ENCODE measurements around the gene CFAP45. TPM values are rescaled to one million over a fixed set of nuclear protein-coding genes. Genes with fewer than 3 reads are reported as not detected.

The CFAP45 gene
- total and polyA plus RNA-seq, 9 of the 15 experiments (the other 6 are each of a cell fraction or from before 2014, with no cell fraction given) = 0.65 to 2.4 (median 1.5) TPM

DNA sequence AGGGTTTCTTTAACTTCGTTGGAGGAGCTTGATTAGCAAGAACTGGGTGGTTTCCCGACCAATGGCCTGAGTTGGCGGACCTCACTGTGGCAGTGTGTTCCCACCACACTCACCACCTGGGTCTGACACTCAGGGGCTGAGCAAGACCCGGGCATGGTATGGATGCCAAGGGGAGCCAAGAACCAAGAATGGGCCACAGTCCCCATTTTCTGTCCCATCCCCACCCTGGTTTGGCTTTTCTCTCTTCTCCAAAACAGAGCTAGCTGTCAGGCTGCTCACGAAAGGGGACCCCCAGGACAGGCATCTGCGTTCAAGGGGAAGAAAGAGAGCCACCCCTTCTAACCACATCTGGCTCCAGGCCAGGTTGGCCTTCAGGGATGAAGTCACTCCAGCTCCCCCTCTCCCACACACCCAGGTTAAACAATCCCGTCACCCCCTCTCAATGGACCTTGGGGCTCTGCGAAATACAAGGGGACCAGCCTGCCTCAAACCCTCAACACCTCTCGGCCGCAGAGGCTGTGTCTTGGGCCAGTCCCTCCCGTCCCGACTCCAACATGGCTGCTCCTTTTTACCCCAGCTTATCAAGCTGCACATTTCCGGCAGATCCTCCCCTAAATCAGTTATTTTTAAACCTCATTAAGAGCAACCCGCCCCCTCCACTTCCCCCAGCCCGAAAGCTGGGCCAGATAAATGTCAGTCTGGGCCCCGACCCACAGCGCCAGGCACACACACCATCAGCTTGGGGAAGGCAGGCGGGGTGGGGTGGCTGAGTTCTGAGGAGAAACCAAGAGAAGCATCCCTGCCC, 21.9 kb upstream of the CFAP45 start (continued):
- TF ChIP-seq, protein P1, sequence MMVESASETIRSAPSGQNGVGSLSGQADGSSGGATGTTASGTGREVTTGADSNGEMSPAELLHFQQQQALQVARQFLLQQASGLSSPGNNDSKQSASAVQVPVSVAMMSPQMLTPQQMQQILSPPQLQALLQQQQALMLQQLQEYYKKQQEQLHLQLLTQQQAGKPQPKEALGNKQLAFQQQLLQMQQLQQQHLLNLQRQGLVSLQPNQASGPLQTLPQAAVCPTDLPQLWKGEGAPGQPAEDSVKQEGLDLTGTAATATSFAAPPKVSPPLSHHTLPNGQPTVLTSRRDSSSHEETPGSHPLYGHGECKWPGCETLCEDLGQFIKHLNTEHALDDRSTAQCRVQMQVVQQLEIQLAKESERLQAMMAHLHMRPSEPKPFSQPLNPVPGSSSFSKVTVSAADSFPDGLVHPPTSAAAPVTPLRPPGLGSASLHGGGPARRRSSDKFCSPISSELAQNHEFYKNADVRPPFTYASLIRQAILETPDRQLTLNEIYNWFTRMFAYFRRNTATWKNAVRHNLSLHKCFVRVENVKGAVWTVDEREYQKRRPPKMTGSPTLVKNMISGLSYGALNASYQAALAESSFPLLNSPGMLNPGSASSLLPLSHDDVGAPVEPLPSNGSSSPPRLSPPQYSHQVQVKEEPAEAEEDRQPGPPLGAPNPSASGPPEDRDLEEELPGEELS (CRISPR knock-in tag; IDR thresholded peaks at IDR 0.05; ENCODE audit: borderline replicate concordance) = no peak
- TF ChIP-seq, protein P2, sequence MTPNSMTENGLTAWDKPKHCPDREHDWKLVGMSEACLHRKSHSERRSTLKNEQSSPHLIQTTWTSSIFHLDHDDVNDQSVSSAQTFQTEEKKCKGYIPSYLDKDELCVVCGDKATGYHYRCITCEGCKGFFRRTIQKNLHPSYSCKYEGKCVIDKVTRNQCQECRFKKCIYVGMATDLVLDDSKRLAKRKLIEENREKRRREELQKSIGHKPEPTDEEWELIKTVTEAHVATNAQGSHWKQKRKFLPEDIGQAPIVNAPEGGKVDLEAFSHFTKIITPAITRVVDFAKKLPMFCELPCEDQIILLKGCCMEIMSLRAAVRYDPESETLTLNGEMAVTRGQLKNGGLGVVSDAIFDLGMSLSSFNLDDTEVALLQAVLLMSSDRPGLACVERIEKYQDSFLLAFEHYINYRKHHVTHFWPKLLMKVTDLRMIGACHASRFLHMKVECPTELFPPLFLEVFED (CRISPR knock-in tag; conservative IDR thresholded peaks at IDR 0.05) = no peak
- TF ChIP-seq, protein P3, sequence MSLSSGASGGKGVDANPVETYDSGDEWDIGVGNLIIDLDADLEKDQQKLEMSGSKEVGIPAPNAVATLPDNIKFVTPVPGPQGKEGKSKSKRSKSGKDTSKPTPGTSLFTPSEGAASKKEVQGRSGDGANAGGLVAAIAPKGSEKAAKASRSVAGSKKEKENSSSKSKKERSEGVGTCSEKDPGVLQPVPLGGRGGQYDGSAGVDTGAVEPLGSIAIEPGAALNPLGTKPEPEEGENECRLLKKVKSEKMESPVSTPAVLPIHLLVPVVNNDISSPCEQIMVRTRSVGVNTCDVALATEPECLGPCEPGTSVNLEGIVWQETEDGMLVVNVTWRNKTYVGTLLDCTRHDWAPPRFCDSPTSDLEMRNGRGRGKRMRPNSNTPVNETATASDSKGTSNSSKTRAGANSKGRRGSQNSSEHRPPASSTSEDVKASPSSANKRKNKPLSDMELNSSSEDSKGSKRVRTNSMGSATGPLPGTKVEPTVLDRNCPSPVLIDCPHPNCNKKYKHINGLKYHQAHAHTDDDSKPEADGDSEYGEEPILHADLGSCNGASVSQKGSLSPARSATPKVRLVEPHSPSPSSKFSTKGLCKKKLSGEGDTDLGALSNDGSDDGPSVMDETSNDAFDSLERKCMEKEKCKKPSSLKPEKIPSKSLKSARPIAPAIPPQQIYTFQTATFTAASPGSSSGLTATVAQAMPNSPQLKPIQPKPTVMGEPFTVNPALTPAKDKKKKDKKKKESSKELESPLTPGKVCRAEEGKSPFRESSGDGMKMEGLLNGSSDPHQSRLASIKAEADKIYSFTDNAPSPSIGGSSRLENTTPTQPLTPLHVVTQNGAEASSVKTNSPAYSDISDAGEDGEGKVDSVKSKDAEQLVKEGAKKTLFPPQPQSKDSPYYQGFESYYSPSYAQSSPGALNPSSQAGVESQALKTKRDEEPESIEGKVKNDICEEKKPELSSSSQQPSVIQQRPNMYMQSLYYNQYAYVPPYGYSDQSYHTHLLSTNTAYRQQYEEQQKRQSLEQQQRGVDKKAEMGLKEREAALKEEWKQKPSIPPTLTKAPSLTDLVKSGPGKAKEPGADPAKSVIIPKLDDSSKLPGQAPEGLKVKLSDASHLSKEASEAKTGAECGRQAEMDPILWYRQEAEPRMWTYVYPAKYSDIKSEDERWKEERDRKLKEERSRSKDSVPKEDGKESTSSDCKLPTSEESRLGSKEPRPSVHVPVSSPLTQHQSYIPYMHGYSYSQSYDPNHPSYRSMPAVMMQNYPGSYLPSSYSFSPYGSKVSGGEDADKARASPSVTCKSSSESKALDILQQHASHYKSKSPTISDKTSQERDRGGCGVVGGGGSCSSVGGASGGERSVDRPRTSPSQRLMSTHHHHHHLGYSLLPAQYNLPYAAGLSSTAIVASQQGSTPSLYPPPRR (CRISPR knock-in tag; IDR thresholded peaks at IDR 0.05; ENCODE audit: borderline replicate concordance) = no peak
- TF ChIP-seq RBM14 (IDR thresholded peaks at IDR 0.05; ENCODE audit: borderline replicate concordance, insufficient read depth, low read depth, low read length) = no peak
- no peak for TF ChIP-seq MTA3 (IDR thresholded peaks at IDR 0.05; ENCODE audit: borderline replicate concordance)
- TF ChIP-seq ZC3H11A (IDR thresholded peaks at IDR 0.05; ENCODE audit: low read depth, low read length) = no peak
- no peak for TF ChIP-seq DDX20 (tag; IDR thresholded peaks at IDR 0.05; ENCODE audit: low read depth)
- TF ChIP-seq, protein P4, sequence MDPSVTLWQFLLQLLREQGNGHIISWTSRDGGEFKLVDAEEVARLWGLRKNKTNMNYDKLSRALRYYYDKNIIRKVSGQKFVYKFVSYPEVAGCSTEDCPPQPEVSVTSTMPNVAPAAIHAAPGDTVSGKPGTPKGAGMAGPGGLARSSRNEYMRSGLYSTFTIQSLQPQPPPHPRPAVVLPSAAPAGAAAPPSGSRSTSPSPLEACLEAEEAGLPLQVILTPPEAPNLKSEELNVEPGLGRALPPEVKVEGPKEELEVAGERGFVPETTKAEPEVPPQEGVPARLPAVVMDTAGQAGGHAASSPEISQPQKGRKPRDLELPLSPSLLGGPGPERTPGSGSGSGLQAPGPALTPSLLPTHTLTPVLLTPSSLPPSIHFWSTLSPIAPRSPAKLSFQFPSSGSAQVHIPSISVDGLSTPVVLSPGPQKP (CRISPR knock-in tag; IDR thresholded peaks at IDR 0.05) = no peak
- TF ChIP-seq FOXJ3 (CRISPR knock-in tag; IDR thresholded peaks at IDR 0.05) = no peak
- no peak for TF ChIP-seq ZNF212 (CRISPR knock-in tag; IDR thresholded peaks at IDR 0.05)
- TF ChIP-seq RUNX1 (IDR thresholded peaks at IDR 0.05; ENCODE audit: low read depth) = no peak
- no peak for TF ChIP-seq ERF (CRISPR knock-in tag; IDR thresholded peaks at IDR 0.05)

Measured in K562 (cell line).